Hepatic stellate cell (primary cell): ENCODE measurements around the gene SNX6.
"Not testable (repeated sequence)": the region's sequence is repeated elsewhere in the genome, so short reads cannot be mapped to it uniquely, and the experiment has no call there.

Source experiments
- DNase-seq: peaks from one replicate; pipeline ENCODE4 v3.0.0; 2011; ENCODE audit warnings: low spot score

Gene SNX6

DNA sequence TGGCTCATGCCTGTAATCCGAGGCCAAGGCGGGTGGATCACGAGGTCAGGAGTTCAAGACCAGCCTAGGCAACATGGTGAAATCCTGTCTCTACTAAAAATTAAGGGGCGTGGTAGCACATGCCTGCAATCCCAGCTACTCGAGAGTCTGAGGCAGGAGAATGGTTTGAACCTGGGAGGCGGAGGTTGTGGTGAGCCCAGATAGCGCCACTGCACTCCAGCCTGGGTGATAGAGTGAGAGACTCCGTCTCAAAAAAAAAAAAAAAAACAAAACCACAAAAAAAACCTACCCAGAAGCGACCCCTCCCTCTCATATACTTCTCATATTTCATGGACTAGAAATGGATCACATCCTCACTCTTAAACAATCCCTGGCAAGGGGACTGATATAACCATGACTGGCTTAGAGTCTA, 4.4 kb upstream of the SNX6 start:
- not testable (repeated sequence) for DNase-seq

DNA sequence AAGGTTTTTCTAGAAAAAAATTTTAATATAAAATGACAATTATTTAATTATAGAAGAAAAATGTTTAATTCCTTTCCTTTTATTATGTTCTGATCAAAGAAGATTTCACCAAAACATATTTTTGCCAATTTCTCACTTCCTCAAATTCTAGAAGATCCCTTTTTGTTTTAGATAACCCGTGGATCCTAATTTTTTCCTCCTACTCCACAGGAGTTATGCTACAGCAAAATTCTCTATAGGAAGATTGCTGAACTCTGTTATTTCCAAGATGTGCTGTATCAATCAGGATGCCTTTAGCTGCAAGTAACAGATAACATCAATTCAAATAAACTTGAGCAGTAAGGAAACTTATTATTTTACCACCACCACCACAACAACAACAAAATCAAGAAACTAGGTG, 3.8 kb upstream of the SNX6 start:
- DNase-seq: no peak

DNA sequence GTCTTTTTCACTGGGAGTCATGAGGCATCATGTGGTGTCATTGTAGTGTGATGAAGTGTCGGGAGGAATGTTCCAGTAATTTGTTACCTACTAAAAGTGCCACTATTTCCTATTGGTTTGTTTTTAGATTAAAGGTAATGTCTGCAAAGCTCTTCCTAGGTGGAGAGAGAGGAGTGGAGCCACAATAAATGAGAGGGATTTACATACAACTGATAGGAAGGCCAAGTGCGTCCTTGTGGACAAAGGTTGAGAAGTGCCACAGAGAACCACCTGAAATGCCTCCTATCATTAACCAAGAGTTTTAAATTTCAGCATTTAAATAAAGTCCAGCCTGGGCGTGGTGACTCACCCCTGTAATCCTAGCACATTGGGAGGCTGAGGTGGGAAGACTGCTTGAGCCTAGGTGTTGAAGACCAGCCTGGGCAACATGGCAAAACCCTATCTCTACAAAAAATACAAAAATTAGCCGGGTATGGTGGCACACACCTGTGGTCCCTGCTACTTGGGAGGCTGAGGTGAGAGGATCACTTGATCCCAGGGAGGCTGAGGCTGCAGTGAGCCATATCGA, 2.5 kb upstream of the SNX6 start:
- DNase-seq: no peak

- DNase-seq: no peak
Observed at GRCh38 chr14:34629344-34629656, 648 bp downstream of the SNX6 start.

DNA sequence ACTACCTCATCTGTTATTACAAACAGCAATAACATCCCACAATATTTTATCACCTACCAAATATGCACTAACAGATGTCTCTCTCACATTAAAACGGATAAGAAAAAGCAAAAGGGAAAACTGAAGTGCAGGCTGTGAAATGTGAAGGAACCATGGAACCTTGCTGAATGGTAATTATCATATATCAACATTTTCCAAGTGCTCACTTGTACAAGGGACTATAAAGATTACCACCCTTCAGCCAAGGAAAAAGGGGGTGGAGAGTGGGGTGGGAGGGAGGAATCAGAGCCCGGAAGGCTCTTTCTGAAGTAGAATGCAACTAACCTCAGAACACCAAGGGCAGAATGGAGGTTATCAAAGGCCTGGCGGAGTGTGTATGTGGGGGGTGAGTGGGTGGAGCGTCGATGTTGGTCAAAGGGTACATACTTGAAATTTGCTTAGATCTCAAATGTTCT, 1.2 kb downstream of the SNX6 start:
- peak; percentile 40 for DNase-seq

GRCh38 chr14:34623506-34623905, 6.4 kb downstream of the SNX6 start:
- DNase-seq: no peak

GRCh38 chr14:34620839-34621238, 9.1 kb downstream of the SNX6 start:
- DNase-seq: no peak

DNA sequence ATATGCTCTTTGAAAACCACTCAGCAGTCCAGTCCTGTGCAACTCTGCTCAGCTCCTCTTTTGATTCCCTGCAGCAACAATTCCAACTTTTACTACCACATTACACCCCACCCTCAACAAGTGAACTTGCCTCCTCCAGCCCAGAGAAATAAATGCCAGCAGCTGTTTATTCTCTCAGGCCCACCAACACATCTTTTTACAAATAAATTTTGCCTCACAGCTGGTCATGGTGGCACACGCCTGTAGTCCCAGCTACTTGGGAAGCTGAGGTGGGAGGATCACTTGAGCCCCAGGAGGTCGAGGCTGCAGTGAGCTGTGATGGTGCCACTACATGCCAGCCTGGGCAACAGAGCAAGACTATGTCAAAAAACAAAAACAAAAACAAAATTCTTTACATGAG, 9.8 kb downstream of the SNX6 start:
- DNase-seq: no peak

DNA sequence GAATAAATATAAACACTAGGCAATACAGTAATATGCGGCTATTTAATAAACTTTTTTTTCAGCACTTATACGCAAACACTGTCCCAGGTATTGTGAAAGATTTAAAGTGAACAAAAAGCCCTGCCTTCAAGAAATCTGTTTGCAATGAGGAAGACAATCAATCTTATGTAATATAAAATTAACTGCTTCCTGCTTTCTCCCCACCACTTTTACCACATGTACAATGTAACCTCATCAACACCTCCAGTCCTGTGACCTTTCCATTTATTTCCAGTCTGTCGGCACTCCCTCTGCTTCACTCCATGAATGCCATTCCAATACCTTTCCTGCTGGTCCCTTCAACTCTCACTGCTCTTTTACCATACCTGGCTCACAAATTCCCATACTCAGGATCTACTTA, 10.5 kb downstream of the SNX6 start:
- no peak for DNase-seq

- no peak for DNase-seq
Observed at GRCh38 chr14:34616360-34616759, 13.6 kb downstream of the SNX6 start.

DNA sequence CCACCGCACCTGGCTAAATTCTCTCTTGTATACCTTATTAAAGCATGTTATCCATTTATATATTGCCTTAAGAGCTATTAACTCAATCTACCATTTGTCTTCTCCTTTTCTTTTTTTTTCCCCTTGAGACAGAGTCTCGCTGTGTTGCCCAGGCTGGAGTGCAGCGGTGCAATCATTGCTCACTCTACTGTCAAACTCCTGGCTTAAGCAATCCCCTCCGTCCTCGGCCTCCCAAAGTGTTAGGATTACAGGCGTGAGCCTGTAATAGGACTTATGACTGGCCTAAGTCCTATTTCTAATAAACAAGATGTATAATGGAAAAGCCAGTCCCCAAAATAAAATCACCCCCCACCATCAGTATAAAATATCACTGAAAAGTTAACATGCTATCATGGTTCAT, 14.4 kb downstream of the SNX6 start:
- no peak for DNase-seq

- DNase-seq: no peak
Observed at GRCh38 chr14:34614638-34615037, 15.3 kb downstream of the SNX6 start.

DNA sequence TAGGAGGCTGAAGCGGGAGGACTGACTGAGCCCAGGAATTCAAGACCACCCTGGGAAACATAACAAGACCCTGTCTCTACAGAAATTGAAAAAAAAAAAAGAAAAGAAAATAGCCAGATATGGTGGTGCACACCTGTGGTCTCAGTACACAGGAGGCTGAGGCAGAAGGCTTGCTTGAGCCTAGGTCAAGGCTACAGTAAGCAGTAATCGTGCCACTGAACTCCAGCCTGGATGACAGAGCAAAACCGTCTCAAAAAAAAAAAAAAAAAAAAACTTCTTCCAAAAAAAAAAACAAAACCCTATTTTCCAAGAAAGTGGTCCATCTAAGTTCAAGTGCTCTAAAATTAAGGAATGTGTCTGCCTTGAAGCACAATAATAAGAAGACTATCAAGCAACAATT, 19.8 kb downstream of the SNX6 start:
- DNase-seq: no peak

- DNase-seq: no peak
Observed at GRCh38 chr14:34605461-34605860, 24.5 kb downstream of the SNX6 start.

GRCh38 chr14:34604995-34605394, 25.0 kb downstream of the SNX6 start:
- DNase-seq: peak; percentile 9

DNA sequence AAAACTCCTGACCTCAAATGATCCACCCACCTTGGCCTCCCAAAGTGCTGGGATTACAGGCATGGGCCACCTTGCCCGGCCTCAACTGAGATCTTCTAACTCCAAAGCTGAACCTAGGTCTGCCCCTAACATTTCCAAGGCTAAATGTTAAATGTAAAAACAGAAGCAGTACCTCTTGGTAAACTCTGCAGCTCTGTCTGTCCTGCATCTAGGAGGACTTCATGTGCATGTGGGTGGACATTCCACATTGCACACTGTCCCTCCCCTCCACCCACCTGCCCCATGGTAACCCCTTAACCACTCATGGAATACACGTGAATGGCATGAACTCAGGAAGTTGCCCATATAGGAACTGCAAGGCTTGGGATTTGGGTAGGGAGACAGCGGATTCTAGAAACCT, 33.1 kb downstream of the SNX6 start:
- DNase-seq: no peak

DNA sequence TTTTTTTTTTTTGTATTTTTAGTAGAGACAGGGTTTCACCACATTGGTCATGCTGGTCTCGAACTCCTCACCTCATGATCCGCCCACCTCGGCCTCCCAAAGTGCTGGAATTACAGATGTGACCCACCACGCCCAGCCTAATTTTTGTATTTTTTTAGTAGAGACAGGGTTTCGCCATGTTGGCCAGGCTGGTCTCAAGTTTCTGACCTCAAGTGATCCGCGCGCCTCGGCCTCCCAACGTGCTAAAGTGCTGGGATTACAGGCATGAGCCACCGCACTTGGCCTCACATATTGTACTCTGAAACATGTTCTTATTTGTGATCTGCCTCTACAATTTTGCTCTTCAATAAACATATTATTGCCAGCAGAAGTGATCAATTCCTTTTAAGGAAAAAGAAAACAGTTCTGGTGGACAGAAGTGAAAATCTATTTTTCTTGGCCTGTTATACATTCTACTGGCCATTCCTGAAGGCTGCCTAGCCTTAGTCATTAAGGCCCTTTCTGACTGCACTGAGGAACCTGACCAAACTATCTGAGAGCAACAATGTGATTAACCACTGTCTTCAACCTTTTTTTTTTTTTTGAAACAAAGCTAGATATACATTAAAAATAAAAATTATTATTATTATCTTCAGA, 36.1 kb downstream of the SNX6 start:
- peak; percentile 50 for DNase-seq

GRCh38 chr14:34592623-34593022, 37.3 kb downstream of the SNX6 start:
- no peak for DNase-seq

GRCh38 chr14:34583525-34583924, 46.4 kb downstream of the SNX6 start:
- no peak for DNase-seq

DNA sequence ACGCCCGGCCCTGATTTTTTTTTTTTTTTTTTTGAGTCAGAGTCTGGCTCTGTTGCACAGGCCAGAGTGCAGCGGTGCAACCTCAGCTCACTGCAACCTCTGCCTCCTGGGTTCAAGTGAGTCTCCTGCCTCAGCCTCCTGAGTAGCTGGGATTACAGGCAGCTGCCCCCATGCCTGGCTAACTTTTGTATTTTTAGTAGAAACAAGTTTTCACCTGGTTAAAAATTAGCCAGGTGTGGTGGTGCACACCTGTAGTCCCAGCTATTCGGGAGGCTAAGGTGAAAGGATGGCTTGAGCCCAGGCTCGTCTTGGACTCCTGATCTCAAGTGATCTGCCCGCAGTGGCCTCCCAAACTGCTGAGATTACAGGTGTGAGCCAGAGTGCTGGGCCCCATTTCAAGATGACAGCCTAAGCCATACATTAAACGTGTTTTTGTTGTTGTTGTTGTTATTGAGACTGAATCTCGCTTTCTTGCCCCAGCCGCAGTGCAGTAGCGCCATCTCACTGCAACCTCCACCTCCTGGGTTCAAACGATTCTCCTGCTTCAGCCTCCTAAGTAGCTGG, 47.7 kb downstream of the SNX6 start:
- DNase-seq: no peak

- no peak for DNase-seq
Observed at GRCh38 chr14:34580381-34580780, 49.6 kb downstream of the SNX6 start.

GRCh38 chr14:34571771-34572170, 58.2 kb downstream of the SNX6 start:
- DNase-seq: no peak

DNA sequence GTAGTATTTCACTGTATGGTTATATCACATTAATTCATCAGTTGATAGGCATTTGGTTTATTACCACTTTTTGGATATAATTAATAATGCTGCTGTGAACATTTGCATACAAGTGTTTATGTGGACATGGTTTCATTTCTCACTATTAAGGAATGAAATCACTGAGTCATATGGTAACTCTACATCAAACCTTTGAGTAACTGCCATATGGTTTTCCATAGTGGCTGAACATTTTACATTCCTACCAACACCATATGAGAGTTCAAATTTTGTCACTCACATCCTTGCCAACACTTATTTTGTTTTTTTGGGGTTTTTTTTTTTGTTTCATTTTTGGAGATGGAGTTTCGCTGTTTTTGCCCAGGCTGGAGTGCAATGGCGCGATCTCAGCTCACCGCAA, 60.2 kb downstream of the SNX6 start:
- no peak for DNase-seq

DNA sequence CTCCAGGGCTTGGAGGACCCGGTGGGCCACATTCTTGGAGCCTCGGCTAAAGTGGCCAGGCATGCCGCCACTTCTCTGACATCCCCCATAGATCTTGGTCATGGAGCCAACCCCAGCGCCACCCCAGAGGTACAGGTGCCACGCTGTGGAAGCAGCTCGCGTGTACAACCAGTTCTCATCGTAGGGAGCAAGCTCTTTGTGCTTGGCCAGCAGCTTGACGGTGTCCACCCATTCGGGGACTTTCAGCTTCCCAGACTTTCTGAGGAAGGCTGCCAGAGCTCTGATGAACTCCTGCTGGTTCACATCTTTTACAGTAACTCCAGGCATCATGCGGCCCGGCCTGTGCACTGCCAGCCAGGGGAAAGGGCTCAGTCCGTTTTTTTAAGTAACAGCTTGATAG, 61.1 kb downstream of the SNX6 start:
- no peak for DNase-seq
